GM18502 (cell line): ENCODE data around the gene CACUL1.
"Not testable (repeated sequence)": the region's sequence is repeated elsewhere in the genome, so short reads cannot be mapped to it uniquely, and the experiment has no call there.

Experiments used
- ATAC-seq: cut with Tn5 transposase; IDR thresholded peaks from one replicate; pipeline ENCODE4 v1.9.1; 2021; ENCODE audit warnings: mild to moderate bottlenecking; ENCODE audit not compliant: unreplicated experiment, poor library complexity

CACUL1 gene

GRCh38 chr10:118662228-118663035 lies 92.3 kb downstream of the CACUL1 start:
- ATAC-seq: no peak

DNA sequence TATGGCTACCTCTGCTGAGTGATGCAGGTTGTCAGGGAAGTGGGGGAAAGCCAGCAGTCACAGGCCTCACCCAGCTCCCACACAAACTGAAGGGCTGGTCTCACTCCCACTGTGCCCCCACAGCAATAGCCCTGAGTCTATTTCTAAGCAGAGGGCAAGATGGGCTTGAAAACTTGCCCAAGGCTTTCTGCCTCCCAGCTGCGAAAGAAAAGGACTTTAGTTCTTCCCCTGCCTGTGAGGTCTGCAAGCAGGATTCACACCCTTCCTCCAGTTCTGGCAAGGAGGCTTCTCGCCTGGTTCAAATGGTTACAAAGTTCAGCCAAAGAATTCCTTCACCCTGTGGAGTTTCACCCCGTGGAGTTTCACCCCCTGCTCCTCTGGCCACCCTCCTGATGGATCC lies 96.0 kb downstream of the CACUL1 start:
- ATAC-seq: no peak

GRCh38 chr10:118658168-118658567 lies 96.6 kb downstream of the CACUL1 start:
- not testable (repeated sequence) for ATAC-seq

- ATAC-seq: not testable (repeated sequence)
Observed at GRCh38 chr10:118645294-118645693, 109.5 kb downstream of the CACUL1 start.

DNA sequence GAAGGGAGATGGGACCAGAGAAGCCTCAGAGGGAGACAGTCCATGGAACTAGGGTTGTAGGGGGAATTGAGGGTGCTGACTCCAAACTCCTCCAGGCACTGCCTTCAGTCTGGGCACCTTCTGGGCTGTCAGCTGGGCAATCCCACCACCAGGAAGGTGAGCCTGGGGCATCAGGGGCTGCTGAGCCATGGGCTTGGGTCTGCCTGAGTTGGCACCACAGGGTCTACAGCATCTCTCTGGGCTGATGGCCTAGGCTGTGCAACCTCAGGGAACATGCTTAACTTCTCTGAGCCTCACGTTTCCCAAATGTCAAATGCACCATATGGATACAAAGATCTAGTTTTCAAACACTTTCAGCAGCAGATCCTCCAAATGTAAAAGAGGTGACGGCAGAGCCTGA lies 112.5 kb downstream of the CACUL1 start:
- ATAC-seq: no peak

- ATAC-seq: no peak
Observed at GRCh38 chr10:118638680-118639079, 116.1 kb downstream of the CACUL1 start.

DNA sequence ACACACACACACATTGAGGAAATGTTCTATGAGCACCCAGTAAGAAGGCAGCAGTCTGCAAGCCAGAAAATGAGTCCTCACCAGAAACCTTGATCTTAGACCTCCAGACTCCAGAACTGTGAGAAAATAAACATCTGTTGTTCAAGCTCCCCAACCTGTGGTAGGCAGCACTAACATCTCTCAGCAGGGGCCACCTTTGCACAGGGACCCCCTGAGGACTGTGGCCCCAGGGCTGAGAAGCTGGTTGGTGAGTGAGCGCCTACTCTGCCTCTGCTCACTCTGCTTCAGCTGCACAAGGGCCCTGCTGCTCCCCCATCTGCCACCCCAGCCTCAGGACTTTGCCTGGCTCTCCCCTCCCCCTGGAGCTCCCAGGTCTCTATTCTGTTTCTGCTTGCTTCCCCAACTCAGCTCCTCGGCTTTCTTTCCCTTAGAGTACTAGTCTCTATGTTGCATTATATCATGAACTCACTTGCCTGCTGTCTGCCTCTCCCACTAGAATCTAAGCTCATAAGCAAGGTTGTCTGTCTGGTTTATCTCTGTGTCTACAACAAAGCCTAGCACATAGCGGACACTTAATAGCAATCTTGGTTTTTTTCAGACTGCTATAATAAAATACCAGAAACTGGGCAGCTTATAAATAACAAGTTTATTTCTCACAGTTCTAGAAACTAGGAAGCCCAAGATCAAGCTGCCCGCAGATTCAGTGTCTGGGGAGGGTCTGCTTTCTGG lies 118.9 kb downstream of the CACUL1 start:
- no peak for ATAC-seq

DNA sequence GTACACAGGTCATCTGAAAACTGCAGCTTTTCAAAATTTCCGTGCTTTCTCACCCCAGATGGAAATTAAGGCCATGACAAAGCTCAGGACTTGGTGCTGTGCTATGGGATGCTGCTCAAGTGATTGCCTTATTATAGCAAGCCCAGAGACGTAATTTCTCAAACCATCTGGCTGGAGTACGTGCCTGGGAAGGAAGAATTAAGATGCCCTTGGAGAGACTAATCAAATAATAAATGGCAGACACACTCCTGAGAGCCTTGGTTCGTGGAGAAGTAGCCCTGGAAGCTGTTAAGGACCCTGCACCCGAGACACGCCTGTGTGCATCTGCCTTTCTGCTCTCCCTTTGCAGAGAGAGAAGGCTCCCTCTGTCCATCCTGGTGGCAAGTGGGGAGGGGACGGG lies 121.0 kb downstream of the CACUL1 start:
- no peak for ATAC-seq

DNA sequence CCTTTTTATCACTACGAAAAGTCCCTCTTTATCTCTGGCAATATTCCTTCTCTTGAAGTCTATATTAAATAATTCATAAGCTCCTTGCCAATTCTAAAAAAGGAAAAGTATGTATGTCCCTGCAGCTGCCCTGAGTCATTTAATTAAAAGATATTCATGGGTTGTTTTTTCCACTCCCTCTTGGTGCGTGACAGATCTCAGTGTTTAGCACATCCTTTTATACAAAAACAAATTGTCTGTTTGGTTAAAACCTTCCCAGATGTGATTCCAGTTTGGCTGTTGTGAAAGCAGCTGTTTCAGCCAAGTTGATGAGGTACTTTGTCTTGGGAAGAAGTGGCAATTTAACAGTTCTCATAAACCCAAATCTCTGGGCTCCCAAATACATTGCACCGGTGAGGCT lies 125.6 kb downstream of the CACUL1 start:
- no peak for ATAC-seq

- ATAC-seq: no peak
Observed at GRCh38 chr10:118628397-118628796, 126.4 kb downstream of the CACUL1 start.

- no peak for ATAC-seq
Observed at GRCh38 chr10:118626953-118627352, 127.8 kb downstream of the CACUL1 start.
